Renal cortex interstitium (tissue), 11 donors: ENCODE measurements around the gene SPINK1. TPM values are rescaled to one million over a fixed set of nuclear protein-coding genes. Genes with fewer than 3 reads are reported as not detected.

Source experiments
- DNase-seq, 11 donors: peaks; one replicate each; pipeline ENCODE4 v3.0.0-alpha.2; 2013; ENCODE audit warnings: low read depth in 9 of 11, low spot score in 4 of 11; ENCODE audit errors: extremely low read depth in 1 of 11
- polyA plus RNA-seq, 3 donors: library from polyadenylated mRNA; unstranded; fragments of 120-200 nt; gene quantifications; one replicate each; pipeline ENCODE4 v1.2.1, GENCODE V29; 2013; ENCODE audit not compliant: insufficient read length in 3 of 3

SPINK1 gene
- polyA plus RNA-seq, 3 donors, result 11.8 to 37.7 (median 29.2) TPM

DNA sequence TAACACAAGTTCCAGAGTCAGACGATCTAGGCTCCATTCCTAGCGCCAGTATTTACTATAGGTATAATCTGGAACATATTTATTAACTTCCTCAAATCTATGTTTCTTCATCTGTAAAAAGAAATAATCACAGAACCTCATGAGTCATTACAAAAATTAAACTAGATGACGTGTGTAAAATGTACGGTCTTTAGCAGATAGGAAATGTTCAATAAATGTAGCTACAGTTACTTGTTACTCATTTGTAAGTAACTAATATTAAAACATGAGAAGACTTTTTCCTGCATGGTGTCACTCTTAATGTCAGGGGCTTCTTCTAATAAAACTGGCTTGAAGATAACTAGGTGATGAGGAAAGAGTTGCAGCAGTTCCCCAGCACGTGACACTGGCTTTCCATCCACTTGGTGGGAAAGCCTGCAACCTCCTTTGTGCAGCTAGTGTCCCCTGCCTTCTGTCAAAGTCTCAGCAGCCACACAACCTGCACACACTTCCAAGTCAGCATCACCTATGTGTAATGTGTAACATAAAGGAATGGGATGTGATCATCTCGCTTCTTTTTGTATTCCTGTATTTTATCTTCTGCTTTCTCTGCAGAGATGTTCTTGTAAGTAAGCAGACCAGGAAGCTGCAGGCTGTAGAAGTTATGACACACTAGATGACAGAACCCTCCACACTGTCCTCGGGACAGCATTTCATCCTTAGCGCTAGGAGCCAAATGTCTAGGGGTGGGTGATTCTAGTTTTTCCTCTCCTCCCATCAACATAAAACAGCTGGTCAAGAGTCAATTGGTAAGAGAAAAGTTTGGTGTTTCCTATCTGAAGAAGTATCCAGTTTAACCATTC, 47.1 kb downstream of the SPINK1 start:
- no peak for DNase-seq

DNA sequence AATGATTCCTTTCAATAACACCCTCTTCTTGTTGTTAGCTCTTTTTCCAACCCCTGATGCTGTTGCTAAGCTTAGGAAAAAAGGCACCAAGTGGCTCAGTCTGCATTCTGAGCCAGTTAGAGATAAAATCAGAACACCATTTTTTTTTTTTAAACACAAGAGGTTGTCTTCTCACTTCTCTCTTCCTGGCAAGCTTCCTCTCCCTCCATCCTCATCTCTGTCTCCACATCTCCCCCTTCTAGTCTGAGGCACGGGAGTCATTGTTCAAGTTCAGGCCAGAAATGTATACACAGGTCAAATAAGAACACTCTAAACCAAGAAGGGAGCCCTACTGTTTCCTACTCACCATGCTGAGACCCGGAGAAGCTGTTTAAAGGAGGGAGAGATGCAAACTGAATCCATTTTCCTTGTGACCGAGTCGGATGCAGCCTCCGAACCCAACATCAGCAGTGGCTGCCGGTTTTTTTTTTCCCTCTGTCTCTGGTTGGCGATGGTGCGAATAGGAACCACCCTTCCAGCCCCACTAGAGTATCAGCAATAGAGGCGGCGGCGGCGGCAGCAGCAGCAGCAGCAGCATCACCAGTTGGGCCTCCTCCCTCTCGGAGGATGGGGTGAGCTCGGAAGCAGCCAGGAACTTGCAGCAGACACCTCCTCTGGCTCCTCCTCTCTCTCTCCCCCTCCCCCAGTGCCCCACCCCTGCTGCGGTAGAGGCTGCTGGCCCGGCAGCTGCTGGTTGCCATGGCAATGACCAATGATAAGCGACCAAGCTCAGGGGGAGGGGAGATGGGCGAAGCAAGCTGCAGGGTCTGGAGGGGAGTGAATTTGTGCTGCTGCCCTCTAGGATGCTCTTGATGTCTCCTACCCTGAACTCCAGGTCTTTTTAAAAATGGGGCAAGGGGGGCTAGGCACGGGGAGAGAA, 49.1 kb downstream of the SPINK1 start, which contains the start of gene JAKMIP2:
Gene JAKMIP2, minus strand, starts transcription at position 619 of the 919 bp plus-strand sequence. CDS start 110,922 bp downstream, outside the sequence.
- peak; percentile 13 to 86 (median 81) for DNase-seq

GRCh38 chr5:147780924-147781573, 50.4 kb downstream of the SPINK1 start:
- no peak for DNase-seq

GRCh38 chr5:147779694-147780093, 51.8 kb downstream of the SPINK1 start:
- no peak for DNase-seq

DNA sequence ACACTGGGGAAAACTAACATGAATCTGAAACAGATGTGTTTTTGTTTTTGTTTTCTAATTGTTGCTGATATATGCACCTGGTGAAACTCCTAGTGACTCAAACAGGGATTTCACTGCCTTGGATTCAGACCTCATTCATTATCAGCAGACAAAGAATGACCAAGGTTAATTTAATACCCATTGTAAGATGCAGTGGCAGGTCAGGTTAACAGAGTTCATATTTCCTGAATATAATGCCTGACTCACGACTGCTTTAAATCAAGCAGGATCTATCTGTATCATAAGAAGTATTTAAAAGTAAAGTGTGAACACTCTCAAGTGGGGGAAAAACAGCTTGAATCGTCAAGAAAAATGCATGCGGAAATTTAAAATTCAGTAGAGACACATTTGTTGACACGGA, 54.5 kb downstream of the SPINK1 start:
- DNase-seq, result no peak

Other genes with a start within 250 kb of the SPINK1 start
- 1 to 10 TPM; 3.8 to 5.8 (median 5.2) TPM for gene JAKMIP2, start 48.9 kb downstream of the SPINK1 start, polyA plus RNA-seq
- gene SCGB3A2, start 47.0 kb upstream of the SPINK1 start, polyA plus RNA-seq, result under 1 TPM in 2 of 3 donors, not detected in 1; 0.22 to 0.41 TPM
- not detected for gene C5orf46, start 74.9 kb upstream of the SPINK1 start, polyA plus RNA-seq
- gene SPINK5, start 232.3 kb upstream of the SPINK1 start, polyA plus RNA-seq, result under 1 TPM; 0.11 to 0.50 (median 0.39) TPM